CD4-positive, alpha-beta T cell treated with Interleukin-6 at 100 ng/mL for 8 hours (primary cell): ENCODE results near the gene MORN1.
A peak's percentile ranks its signal among the peaks of the same experiment; 100 is the strongest.

ENCODE experiments used
- DNase-seq: peaks from one replicate; pipeline ENCODE4 v3.0.0-alpha.2; 2020; ENCODE audit warnings: mixed read lengths, low spot score

Gene MORN1

DNA sequence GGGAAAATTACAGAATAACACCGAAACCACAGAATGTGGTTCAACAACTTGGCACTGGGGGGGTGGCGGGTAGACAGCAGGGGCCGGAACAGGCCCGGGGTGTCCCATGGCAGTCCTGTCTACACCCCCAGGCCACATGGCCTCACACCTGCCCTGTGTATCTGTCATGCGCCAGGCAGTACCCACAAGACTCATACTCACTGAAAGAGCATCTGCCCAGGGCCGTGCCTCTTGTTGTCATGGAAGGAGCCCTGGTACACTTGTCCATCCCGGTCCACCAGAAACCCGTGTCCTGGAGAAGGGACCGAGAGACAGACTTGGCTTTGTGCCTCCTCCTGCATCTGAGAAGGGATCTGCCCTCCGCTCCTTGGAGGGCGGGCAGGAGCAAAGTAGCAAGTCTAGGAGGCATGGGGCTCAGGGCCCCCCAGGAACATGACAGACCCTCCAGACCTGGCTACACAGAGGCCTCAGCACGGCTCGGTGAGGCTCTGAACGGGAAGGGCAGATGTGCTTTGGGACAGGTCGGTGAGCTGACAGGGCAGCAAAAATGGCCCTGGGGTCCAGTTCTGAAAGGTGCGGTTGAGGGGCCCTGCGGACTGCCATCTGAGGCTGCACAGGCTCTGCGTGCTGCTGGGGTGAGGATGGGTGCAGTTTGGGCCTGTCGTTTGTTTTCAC is 5.6 kb downstream of the MORN1 start:
- DNase-seq, result no peak

DNA sequence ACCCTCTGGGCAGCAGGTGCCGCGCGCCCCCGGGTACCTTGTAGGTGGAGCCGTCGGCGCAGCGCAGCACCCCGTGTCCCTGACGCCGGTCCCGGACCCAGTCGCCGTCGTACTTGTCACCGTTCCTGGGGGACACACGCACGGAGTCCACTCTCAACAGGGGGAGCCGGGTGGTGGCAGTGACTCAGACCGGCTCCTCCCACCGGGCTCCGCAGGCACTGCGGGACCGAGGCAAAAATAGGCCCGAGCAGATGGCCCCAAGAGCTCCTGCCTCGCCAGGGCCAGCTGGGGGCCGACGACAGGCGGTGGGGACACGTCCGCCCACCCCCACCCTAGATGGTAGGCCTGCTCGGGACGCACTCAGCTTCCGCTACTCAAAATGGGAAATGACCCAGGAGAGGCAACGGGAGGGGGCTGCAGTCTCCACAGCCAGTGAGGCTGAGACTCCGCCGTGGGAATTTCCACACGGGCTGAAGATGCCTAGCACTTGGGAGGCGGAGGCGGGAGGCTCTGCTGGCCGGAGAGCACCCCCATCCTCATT is 6.3 kb downstream of the MORN1 start:
- no peak for DNase-seq

DNA sequence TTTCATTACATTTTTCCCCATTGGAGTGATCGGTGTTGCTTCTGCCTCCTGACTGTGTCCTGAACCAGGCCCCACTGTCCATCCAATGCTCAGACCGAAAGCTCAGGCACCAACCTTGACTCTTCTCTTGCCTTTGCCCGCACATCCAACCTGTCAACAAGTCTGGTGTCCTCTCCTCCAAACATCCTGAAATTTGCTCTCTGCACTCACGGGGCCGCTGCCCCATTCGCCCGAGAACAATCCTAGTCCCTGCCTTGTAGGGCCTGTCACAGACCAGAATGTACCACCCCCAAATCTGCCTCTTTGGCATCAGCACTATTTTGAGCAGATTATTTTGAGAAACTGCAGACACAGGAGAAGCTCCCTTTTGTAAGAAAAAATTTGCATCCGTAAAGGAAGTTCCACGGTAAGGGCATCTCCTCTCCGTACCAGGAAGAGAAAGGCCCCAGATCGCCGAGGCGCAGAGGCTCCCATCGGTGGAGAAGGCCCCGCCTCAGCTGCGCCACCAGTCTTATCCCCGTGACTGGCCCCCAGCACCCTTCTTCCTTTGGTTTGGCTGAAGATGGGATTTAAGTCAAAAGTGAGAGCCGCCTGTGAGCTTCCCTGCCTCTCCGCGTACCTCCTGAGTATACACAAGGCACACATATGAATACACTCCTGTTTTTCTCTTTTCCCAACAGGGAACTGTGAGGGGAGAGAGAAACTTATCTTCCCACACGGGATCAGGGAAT is 7.1 kb downstream of the MORN1 start:
- no peak for DNase-seq

DNA sequence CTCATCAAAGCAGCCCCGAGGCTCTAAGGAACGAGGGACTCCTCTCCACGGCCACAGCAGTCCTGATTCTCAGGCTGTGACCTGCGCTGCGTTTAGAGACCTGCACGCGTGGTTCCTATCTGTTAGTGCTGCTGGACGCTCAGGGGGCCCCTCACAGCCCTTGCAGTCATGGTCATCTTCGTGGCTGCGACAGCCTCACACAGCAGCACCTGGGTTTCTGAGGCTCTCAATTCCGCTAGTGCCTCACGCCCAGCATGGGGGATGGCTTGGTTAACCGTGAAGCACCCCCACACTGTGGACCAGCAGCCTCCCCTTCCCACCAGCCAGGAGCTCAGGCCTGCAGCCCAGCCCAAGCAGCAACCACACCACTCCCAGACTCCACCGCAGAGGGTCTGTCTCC is 7.8 kb downstream of the MORN1 start:
- no peak for DNase-seq

DNA sequence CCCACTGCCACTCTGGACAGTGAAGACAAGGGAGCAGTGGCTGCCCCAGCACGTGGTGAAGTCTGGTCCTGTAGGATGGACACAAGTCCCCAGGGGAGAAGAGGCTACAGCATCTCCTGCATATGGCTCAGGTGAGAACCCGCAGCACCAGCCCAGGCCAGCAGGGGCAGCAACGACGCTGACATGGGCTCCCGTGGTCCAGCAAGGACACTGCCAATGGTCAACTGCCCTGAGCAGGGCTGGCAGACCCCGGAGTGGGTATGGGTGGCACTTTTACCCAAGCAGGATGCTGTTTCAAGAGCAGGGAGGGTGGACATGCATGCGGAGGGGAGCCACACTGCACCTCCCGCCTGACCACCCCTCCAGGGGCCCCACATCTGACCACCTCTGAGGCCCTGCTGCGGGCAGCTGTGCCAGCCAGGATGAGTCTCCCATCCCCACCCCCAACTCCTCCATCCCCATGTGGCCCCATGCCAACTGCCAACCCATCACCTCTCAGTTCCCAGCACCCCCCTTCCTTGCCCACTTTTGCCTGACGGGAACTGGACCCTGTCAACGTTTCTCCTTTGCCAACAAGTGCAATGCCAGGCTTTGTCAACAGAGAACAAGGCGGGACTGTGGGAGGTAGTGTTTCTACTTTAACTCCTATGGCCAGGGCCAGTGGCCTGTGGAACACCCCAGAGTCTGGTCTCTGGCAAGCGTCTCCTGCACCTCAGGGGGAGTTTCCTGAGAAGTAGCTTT is 8.6 kb downstream of the MORN1 start:
- DNase-seq, result no peak

DNA sequence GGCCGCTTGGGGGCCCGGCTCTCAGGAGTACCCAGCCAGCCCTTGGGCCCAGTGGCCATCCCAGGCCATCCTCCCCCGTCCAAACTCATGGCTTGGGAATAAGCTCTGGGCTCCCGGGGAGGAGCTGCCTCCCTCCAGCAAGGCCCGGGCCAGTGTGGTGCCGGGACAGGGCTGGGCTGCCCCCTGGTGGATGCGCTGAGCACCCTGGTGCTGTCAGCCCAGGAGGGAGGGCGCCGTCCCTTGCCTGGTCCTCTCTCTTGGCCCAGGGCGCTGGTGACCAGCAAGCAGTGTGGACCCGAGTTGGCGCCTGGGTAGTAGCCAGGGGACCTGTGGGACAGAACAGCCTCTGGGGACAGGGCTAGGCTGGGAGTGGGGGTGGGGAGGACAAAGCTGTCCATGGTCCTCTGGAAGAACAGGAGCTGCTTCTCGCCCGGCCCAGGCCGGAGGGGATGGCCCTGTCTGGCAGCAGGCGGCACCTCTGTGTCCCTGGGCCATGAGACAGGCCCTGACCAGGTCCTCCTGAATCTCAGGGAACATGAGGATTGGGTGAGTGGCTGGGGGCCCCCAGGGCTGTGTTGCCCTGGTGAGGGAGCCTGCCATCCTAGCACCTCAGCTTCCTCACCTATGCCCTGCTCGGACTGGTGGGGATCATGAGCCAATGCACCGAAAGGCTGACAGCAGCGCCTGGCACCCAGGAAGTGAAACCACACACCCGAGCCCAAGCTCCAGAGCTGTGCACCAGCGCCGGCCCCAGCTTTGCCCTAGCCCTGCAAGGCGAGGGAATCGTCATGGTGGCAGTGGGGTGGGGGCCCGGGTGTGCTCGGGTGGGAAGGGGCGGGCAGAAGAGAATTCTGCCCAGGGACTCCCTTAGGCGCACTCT is 9.4 kb downstream of the MORN1 start:
- DNase-seq, result peak; percentile 71

DNA sequence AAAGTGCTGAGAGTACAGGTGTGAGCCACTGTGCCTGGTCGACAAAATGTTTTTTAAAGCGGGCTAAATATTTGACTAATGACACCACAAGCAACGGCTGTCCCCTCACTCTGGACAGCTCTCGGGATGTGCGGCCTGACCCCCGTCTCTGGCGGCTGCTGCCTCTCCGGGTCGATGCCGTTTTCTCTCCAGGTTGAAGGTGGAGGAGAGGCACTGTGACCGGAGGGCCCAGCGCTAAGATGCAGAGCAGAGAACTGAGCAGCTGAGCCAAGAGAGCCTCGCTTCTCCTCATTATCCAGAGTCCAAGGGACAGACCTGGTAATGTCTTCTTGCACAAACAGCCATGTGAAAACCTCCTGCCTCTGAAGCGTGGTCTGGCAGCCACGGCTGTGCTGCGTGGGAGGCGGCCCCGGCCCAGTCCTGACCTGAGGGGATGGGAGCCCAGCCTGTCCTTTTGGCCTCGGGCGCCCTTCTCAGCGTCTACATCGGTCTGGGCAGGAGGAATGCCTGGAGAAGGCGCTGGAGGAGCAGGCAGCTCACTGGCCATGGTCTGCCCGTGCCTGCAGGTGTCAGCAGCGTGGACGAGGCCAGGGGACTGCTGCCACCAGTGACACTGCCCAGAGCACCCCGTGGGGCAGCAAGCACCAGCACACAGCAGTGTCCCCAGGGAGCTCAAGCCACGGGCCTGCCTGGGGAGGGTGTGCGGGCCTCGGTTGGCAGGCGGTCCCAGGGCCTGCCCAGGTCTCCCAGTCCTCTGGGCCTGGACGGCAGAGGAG is 10.3 kb downstream of the MORN1 start:
- no peak for DNase-seq

DNA sequence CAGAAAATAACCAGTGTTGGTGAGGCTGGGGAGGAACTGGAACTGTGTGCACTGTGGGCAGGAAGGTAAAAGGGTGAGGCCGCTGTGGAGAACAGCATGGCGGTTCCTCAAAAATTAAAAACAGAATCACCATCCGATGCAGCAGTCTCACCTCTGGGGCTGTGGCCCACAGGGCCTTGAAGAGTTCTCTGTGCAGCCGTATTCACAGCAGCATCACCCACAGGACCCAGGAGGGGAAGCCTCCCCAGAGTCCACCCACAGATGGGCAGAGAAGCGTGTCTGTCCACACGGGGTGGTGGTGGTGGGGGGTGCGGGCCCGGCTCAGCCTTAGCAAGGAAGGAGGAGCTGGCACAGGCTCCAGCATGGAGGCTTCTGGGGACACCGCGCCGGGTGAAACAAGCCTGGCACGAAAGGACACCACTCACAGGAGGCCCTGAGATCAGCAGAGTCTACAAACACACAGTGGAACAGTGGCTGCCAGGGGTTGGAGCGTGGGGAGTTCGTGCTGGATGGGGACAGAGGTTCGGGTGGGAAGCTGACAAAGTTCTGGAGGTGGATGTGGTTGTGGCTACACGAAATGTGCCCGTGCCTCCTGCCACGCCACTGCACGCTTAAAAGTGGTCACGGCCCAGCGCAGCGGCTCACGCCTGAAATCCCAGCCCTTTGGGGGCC is 11.5 kb downstream of the MORN1 start:
- DNase-seq, result no peak

DNA sequence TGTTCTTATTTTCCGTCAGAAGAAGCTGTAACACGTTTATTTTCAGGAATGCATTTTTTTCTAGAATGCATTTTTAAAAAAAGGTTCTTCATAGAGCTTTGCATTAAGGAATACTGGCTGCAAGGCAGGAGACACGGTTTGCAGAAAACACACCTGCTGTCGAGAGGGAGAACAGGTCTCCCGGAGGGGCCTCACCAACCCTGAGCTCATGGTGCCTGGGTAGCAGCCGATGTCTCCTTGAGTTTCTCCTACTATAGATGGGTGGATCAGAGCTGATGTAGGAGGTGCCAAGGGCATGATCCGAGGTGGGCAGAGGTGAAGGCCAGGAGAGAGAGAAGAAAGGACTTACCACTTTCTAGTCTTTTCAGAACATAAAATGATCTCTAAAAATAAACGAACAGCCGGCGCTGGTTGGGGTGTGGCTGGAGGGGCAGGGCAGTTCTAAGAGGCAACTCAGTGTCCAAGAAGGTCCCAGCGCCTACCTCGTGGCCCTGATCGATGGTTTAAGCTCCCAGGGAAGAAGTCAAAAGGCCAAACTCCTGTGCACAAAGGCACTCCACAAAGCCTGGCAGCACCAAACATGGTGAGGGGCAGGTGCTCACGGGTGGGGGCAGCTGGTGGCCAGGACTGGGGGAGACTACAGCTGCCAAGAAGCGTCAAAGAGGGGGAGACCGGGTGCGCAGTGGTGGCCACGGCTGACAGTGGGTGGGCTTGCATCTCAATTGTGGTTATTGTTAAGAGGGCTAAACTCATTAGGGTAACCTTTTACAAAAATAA is 12.2 kb downstream of the MORN1 start:
- DNase-seq, result no peak

DNA sequence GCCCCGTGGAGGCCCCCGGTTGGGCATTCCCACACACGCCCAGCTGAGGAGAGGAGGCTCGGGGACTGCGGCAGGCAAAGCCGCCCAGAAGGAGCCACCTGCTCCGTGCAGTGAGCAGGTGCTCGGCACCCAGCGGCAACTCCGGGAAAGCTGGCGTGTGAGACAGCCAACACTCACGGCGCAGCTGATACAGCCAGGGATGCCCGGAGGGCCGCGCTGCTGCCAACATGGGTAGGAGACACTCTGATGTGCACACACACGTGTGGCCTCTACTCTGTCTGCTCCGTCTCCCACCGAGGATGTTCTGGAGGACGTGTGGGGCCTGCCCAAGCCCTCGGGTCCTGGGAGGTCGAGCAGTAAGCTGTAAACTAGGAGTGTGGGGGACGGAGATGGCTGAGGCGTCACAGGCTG is 12.9 kb downstream of the MORN1 start:
- DNase-seq, result no peak

DNA sequence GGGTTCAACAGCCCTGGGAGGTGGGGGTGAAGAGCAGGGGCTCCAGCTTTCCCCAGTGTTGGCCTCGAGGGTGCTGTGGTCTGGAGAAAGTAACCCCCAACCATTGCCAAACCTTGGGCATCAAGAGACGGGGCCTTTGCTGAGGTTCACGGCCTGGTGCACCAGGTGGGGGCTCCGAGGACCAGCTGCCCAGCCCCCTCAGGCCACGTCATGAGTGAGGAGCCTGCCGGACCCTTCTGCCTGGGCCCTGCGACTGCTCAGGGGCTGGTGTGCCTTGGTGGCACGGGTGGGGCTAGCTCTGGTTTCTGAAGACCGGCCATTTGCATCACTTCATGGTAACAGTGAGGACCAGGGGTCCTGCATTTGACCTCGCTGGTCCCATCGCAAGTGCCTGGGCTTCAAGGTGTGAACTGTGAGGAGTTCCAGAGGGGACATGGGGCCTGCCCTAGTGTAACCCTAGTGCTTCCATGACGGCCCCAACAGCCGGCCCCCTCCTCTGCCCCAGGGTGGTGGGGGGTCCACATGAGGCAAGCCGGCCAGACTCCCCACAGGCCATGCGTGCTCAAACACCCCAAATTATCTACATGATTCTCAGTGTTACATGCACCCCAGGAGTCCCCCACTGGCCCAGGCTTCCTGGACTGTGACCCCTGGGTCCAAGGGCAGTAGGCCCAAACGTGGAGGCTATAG is 13.5 kb downstream of the MORN1 start:
- DNase-seq, result no peak

DNA sequence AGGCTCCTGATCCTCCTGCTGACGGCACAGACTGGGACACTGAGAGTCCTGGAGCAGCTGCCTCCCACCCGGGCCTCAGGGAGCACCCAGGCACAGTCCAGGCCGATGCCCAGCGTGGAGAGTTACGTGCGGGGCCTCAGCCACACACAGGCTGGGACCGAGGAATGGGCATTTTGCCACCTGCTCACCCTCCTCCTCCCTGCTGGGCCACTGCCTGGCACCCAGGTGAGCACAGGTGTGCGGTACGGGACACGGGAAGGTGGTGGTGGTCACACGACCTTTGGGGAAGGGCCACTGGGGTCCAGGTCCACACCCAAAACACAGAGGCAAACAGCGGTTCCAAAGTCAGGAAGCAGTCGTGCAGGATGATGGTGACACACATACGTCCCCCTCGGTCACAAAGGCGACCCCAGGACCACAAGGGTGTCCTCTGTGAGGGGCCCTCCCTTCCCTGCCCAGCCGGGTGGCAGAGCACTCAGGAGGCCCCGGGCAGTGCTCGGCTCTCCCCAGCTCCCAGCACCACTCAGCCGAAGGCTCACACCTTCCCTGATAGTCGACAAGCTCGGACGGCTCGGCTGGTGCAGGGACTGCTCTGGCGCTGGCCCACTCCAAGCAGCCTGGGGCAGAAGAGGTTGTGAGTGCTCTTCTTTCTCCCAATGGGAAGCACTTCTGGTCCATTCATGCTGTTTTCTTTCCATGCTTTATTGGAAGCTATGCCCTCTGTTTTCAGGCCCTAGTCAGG is 14.3 kb downstream of the MORN1 start:
- DNase-seq, result no peak

DNA sequence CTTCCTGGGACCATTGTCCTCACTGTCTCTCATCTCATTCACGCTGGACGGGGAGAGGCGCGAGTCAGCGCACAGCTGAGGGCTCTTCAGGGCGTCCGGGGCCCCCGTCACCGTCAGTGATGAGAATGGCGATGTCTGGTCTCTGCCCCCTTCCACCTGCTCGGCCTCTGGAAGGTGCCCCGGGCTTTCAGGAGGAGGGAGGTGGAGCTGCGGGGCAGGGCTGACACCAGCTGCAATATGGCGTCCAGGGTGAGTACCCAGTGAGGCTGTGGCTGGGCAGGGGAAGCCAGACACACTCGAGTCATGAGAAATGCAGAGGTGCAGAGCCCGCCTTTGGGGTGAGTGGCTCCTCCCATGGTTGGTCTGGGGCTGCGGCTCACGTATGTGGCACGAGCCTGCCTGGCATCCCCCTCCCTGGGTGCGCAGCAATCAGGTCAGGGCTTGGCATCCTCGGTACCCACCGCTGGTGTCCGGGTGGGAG is 15.1 kb downstream of the MORN1 start:
- DNase-seq, result no peak

DNA sequence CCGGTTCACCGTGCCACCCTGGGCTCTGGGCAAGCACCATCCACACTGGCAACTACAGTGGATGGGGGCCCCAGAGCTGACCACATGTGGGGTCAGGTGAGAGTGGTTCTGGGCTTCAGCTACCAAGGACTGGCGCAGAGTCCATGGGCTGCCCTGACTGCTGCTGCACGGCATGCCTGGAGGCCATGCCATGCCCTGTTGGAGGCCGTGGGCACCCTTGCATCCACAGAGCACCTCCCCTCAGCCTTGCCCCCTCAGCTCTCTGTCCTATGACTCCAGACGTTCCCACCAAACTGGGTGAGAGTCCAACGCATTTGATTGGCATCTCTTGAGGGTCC is 15.5 kb downstream of the MORN1 start:
- DNase-seq, result no peak

DNA sequence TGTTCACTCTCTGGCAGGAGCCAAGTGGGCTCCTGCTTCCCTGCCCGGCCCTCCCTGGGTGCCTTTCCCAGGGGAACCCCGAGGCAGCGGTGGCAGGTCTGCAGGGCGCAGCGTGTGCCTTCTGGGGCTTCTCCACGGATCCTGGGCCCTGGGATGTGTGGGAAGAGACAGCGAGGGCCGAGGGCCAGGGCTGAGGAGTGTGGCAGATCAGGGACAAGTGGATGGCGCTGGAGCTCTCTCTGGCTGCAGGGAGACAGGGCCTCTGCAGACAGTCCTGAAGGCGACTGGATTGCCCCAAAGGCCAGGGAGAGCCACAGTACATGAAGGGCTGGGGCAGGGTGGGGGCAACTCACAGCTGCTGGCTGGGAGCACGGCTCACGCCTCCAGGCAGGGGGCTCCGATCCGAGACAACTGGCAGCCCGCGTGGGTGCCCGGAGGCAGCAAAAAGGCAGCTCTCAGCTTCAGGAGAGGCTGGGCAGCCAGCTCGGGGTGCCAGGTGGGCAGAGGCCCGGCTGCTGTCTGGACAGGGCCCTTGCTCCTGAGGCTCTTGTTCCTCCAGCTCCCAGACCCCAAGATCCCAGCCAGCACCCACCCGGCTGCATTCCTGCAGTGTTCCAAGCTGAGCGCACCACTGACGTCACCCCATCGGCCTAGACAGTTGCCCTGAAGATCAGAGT is 16.0 kb downstream of the MORN1 start:
- no peak for DNase-seq

DNA sequence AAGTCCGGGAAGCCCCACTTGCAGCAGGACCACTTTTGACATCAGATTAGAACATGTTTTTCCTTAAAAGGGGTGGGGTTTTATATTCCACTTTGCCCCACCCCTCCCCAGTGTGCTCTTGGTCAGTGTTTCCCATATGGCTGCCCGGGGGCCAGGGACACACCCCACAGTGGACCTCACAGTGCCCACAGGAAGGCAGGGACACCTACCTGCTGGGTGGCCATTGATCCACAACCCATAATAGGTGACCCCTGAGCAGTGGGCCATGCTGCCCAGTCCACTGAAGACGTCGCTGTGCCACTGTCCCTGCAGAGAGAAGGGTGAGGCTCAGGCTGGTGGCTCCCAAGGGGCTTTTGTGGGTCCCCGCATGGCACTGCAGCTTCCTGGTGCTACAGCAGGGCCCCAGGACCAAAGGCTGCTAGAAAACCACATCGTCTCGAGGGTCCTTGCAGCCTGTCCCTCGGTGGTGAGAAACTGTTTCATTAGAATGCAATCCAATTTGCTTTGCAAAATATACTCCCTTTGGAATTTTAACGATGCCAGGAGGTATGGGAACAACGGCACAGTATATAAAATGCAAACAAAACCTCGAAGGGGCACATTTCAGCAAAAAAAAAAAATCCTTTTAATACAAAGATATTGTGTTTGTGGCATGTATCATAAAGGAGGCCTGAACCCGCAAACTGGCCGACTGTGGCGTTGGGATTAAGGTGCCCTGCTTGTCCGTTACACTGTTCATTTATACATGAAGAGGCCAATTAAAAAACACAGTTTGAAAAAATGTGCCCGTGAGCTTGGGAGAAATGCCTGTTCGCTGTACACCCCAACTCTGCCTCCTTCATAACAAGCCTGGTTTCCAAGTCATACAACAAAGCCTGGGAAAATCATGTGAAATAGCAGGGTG is 16.9 kb downstream of the MORN1 start:
- no peak for DNase-seq
